IPS-NIHi11 (cell line): ENCODE measurements around the gene SPRR5.

Experiments
- DNase-seq: peaks from one replicate; pipeline ENCODE4 v3.0.0; 2012; ENCODE audit warnings: mixed read lengths, low spot score

The SPRR5 gene

DNA sequence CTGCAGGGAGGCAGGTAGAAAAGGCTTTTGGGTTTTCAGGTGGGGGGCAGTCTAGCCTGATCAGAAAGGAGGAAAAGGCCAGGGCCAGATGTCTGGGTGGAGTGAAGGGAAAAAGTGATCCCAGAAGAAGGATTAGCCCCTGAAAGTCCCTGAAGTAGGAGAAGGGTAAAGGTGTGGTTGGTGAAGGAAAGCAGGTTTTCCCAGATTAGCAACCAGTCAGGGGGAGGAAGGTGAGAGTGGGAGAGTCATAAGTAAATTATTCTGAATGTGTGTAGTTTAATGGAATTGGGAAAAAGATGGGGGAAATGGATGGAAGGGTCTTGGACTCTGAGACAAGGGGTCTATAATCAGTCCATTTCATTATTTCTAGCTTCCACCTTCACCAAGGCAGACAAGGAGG lies 36.2 kb downstream of the SPRR5 start:
- no peak for DNase-seq

DNA sequence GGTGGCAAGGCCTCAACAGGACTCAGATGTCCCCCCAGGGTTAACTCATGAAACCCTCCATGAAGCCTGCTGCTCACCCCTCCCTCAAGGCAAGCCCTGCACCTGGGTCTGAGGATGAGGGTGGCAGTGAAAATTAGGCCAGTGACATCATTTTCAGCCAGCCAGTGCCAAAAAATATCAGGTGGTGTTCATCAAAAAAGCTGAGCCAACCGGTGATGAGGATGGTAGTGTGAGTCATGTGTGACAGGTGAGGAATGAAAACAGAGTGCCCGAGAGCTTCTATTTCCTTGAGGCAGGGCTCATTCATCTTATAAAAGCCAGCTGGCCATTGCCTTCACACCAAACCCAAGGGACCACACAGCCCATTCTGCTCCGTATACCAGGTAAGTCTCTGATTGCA lies 36.7 kb downstream of the SPRR5 start, which contains the start of gene SPRR1A:
TSS of gene SPRR1A (plus strand) at position 339 of the 400 bp plus-strand sequence. CDS start 1,150 bp downstream, outside the sequence.
- no peak for DNase-seq

DNA sequence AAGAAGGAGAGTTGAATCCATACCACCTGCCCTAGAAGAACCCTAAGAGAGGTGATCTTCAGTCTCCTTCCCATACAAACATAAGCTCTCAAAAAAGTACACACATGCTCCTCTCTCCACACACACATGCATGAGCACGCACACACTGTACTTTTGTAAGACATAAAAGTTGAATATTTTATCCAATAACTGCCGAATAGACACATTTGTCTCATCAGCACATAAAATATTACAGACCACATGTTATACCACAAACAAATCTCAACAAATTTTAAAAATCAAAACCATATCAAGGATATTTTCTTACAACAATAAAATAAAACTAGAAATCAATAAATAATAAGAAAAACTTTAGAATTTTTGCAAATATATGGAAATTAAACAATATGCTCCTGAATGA lies 39.6 kb downstream of the SPRR5 start:
- no peak for DNase-seq

DNA sequence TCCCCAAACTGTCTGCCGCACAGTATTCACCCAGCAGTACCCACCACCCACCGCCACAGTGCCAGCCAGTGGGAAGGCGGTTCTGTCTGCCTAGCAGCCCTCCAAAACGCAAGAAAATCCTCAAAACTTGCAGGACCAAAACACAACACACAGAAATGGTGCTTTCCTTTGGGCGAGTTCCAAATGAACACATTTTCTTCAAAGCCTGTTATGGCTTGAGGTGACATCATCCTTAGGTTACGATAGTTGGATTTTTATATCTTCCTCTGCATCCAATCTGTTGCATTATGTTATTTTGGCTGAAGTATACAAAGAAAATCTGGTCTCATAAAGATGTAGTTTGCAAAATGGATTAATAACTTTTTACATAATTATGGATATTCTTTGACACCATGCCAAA lies 46.2 kb downstream of the SPRR5 start:
- DNase-seq, result no peak

DNA sequence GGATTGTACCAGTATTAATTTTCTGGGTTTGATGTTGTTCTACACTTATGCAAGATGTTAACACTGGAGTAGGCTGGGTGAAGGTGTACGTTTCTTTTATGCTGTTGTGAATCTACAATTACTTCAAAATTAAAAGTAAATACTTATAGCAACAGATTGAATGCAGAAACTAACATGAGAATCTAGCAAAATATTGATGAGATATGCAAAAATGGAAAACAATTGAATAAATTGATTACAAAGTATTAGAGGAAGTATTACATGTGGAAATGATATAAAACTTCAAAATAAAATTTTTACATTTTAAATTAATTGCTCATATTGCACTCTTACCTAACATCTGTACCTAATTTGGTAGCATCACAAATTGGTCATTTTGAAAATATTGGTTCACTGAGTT lies 48.8 kb downstream of the SPRR5 start:
- DNase-seq, result no peak

DNA sequence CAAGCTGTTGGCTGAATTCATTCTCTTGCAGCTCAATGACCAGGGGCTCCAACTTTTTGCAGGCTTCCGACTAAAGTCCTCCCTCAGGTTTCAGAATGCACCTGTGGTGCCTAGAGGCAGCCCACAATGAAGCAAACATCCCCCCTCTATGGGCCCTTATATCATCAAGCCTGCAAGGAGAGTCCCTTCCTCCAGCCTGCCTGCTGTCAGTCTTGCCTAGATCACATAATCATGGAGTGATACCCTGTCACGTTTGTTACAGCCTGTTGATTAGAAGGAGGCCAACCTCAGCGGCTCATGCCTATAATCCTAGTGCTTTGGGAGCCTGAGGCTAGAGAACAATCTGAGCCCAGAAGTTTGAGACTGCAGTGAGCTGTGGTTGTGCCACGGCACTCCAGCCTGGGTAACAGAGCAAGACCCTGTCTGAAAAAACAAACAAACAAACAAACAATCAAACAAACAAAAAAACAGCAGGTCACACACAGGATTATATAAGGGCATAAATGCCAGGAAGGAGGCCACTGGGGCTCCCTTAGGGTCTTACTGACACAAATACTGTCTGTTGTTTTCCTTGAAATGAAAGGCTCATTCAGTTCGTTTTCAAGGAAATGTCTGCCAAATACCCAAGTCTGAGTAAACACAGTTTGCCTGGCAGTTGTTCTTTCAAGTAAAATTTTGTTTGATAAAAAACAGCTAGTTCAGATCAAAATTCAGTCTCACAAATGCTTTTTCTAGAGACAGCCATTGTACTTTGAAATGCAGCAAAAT lies 49.8 kb downstream of the SPRR5 start:
- DNase-seq, result no peak

DNA sequence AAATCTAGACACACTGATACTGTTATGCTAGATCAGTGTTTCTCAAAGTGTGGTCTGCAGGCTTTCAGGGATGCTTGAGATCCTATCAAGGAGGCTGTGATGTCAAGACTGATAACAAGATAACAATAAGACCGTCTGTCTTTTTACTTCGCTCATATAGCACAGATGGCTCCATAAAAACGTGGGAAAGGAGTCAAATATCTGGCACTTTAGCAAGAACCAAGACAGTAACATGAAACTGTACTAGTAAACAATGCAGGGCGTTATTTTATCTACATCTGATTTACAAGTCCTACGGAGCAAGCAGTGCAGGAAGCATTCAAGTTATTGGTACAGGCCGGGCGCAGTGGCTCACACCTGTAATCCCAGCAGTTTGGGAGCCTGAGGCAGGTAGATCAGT lies 50.9 kb downstream of the SPRR5 start:
- no peak for DNase-seq

DNA sequence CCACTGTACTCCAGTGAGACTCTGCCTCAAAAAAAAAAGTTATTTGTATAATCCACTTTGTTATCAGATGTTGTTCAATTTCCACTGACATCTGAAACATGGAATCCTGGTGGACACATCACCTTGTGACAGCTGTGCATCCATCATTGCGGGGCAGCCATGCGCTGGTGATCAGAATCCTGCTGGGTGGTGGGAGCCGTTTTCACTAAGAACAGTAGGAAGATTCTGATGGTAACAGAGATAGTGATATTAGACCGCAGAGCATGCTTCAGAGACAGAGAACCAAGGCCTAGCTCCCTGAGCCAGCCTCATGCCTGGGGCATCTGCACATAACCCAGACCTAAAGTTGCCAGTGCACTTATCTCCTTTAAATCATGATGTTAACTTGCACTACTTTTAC lies 51.5 kb downstream of the SPRR5 start:
- no peak for DNase-seq
